ENCODE measurements around the gene ZSWIM1. TPM values are rescaled to one million over a fixed set of nuclear protein-coding genes. Genes with fewer than 3 reads are reported as not detected.

ZSWIM1 gene
- total RNA-seq, 1 experiment from 2014 or later, result 13.0 TPM

DNA sequence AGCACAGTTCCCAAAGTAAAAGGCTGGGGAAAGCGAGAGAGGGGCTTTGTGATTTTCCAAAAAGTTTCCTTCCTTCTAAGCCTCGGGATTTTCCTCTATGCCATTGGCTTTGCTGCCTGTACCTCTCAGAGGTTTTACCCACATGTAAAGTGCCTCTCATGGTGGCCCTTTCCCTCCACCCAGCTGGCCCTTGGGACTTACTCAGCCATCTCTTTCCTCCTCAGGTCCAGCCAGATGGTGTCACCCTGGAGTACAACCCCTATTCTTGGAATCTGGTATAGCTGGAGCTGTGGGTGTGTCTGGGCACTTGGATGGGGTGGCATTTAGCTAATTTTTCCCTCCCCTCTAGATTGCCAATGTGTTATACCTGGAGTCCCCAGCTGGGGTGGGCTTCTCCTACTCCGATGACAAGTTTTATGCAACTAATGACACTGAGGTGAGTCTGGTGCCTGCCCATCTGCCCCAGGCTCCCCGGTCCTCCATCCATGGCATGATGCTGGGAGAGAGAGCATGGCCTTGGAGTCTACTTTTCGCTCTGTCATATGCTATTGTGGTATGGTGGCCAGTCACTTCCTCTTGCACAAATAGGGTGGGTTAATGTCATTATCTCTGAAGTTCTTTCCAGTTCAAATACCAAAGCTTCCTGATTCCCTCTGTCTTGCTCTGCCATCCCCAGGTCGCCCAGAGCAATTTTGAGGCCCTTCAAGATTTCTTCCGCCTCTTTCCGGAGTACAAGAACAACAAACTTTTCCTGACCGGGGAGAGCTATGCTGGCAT is 11.2 kb downstream of the ZSWIM1 start:
- RAD21 ChIA-PET (ENCODE audit: low non-redundant PET in 1 of 2, low total read pairs in 2 of 2, uncharacterized antibody in 2 of 2, unreplicated experiment in 2 of 2), result interaction anchor here in 1 of 2 experiments (0.6 kb wide), 1 partner anchor 92 kb away, joined by 3 read pairs; no protein-coding TSS in a partner anchor
- peaks cover 4% of the 10 kb centered on the region; the same call in 1 of the 2 replicates for H3K79me2 ChIP-seq (ENCODE audit: insufficient read depth, low read length)
- H3K9ac ChIP-seq (ENCODE audit: low read length), result peak overlapping the region; percentile 76
- DNase-seq (ENCODE audit: low read depth, low spot score) (no peak), ATAC-seq (peak; percentile 73)
- BruUV-seq (replicated peaks), result no TSS peak
- TF ChIP-seq YY1 (IDR thresholded peaks at IDR 0.05; ENCODE audit: extremely low read depth, insufficient replicate concordance, low read depth, low read length) (no peak), RAD21 (IDR thresholded peaks at IDR 0.05; ENCODE audit: low read depth) (peak; percentile 40; the same call in 1 of the 2 replicates), SRF (IDR thresholded peaks at IDR 0.05; ENCODE audit: low read depth) (no peak)
- TF ChIP-seq, protein P1, sequence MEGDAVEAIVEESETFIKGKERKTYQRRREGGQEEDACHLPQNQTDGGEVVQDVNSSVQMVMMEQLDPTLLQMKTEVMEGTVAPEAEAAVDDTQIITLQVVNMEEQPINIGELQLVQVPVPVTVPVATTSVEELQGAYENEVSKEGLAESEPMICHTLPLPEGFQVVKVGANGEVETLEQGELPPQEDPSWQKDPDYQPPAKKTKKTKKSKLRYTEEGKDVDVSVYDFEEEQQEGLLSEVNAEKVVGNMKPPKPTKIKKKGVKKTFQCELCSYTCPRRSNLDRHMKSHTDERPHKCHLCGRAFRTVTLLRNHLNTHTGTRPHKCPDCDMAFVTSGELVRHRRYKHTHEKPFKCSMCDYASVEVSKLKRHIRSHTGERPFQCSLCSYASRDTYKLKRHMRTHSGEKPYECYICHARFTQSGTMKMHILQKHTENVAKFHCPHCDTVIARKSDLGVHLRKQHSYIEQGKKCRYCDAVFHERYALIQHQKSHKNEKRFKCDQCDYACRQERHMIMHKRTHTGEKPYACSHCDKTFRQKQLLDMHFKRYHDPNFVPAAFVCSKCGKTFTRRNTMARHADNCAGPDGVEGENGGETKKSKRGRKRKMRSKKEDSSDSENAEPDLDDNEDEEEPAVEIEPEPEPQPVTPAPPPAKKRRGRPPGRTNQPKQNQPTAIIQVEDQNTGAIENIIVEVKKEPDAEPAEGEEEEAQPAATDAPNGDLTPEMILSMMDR (IDR thresholded peaks at IDR 0.05 in 2 of 3, conservative IDR thresholded peaks at IDR 0.05 in 1 of 3; ENCODE audit: borderline replicate concordance in 1 of 3, insufficient read depth in 1 of 3, low read depth in 2 of 3, low read length in 2 of 3), result peak in 1 of 3 experiments; percentile 29; a peak in 2 of 6 replicates
- TF ChIP-seq, protein P2, sequence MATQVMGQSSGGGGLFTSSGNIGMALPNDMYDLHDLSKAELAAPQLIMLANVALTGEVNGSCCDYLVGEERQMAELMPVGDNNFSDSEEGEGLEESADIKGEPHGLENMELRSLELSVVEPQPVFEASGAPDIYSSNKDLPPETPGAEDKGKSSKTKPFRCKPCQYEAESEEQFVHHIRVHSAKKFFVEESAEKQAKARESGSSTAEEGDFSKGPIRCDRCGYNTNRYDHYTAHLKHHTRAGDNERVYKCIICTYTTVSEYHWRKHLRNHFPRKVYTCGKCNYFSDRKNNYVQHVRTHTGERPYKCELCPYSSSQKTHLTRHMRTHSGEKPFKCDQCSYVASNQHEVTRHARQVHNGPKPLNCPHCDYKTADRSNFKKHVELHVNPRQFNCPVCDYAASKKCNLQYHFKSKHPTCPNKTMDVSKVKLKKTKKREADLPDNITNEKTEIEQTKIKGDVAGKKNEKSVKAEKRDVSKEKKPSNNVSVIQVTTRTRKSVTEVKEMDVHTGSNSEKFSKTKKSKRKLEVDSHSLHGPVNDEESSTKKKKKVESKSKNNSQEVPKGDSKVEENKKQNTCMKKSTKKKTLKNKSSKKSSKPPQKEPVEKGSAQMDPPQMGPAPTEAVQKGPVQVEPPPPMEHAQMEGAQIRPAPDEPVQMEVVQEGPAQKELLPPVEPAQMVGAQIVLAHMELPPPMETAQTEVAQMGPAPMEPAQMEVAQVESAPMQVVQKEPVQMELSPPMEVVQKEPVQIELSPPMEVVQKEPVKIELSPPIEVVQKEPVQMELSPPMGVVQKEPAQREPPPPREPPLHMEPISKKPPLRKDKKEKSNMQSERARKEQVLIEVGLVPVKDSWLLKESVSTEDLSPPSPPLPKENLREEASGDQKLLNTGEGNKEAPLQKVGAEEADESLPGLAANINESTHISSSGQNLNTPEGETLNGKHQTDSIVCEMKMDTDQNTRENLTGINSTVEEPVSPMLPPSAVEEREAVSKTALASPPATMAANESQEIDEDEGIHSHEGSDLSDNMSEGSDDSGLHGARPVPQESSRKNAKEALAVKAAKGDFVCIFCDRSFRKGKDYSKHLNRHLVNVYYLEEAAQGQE (IDR thresholded peaks at IDR 0.05; ENCODE audit: low read depth), result no peak
- H3K27ac ChIP-seq (ENCODE audit: low read depth, low read length), result peak overlapping the region; percentile 77
- H3K4me2 ChIP-seq (ENCODE audit: low read length), result peak overlapping the region; percentile 99
- H3K27me3 ChIP-seq (ENCODE audit: insufficient read depth, low read length), result no peaks in the 10 kb centered on the region
- H3K36me3 ChIP-seq (ENCODE audit: control insufficient read depth in 1 of 2, insufficient read depth in 2 of 2, low read length in 2 of 2), result peaks cover 6 to 21% of the 10 kb centered on the region in 2 experiments; a peak in 3 of 4 replicates
- peaks cover 10 to 18% of the 10 kb centered on the region in 2 experiments; a peak in 3 of 4 replicates for H3K4me1 ChIP-seq (ENCODE audit: control insufficient read depth in 1 of 2, insufficient read depth in 2 of 2, low read length in 2 of 2)
- H3K4me3 ChIP-seq (replicated peaks in 1 of 2; ENCODE audit: low read depth in 1 of 2, low read length in 2 of 2), result peak overlapping the region; percentile 83 to 93
- CTCF ChIA-PET, result interaction anchor here (1.5 kb wide), 1 partner anchor 13 kb away, joined by 4 read pairs; no protein-coding TSS in a partner anchor
- intact Hi-C loops (cut with micrococcal nuclease), result no loop called here
- H4K20me1 ChIP-seq (ENCODE audit: insufficient read depth), result no peaks in the 10 kb centered on the region
- H3K9me3 ChIP-seq (ENCODE audit: control insufficient read depth in 1 of 2, insufficient read depth in 1 of 2, low read depth in 1 of 2, low read length in 2 of 2), result no peaks in the 10 kb centered on the region
- no peak overlapping the region for H2AFZ ChIP-seq (ENCODE audit: low read depth, low read length, poor library complexity, severe bottlenecking)
- POLR2A ChIA-PET, result interaction anchor here (0.9 to 1.1 kb wide), 2 partner anchors 11 to 41 kb away, joined by 3 to 4 read pairs; partner anchors contain the start of gene ZSWIM1
- H3K9me2 ChIP-seq (ENCODE audit: insufficient read depth), result no peaks in the 10 kb centered on the region

All from HCT116 (cell line).